ENCODE results near the gene EXPH5. TPM values are rescaled to one million over a fixed set of nuclear protein-coding genes. Genes with fewer than 3 reads are reported as not detected.

The EXPH5 gene
- total RNA-seq, 6 experiments from 2014 or later = 0.14 to 0.91 (median 0.47) TPM

DNA sequence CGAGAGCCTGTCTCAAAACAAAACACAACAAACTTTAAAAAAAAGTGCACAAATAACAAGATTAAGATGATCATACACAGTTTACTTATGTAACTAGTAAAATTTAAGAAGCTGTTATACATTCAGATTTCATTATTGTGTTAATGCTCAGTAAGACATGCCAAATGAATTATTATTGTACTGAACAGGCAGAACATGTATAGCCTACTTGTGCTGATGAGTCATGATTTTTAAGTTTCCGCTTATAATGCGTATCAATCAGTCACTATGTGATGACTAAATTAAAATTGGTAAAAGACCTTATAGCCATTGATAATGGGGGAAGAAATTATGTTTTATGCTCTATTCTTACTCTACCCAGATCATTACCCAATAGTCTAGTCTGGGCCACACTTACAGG is 20.5 kb upstream of the EXPH5 start:
- Mint-ChIP-seq H3K27ac (no peak overlapping the region), H3K36me3 (ENCODE audit: low read depth) (no peaks in the 10 kb centered on the region), H3K9me3 (no peaks in the 10 kb centered on the region), H3K27me3 (ENCODE audit: insufficient read depth) (no peaks in the 10 kb centered on the region; the same call in 1 of the 2 replicates), H3K4me3 (no peak overlapping the region), H3K4me1 (ENCODE audit: low read depth) (peaks cover 28% of the 10 kb centered on the region)
- TF ChIP-seq, protein P1, sequence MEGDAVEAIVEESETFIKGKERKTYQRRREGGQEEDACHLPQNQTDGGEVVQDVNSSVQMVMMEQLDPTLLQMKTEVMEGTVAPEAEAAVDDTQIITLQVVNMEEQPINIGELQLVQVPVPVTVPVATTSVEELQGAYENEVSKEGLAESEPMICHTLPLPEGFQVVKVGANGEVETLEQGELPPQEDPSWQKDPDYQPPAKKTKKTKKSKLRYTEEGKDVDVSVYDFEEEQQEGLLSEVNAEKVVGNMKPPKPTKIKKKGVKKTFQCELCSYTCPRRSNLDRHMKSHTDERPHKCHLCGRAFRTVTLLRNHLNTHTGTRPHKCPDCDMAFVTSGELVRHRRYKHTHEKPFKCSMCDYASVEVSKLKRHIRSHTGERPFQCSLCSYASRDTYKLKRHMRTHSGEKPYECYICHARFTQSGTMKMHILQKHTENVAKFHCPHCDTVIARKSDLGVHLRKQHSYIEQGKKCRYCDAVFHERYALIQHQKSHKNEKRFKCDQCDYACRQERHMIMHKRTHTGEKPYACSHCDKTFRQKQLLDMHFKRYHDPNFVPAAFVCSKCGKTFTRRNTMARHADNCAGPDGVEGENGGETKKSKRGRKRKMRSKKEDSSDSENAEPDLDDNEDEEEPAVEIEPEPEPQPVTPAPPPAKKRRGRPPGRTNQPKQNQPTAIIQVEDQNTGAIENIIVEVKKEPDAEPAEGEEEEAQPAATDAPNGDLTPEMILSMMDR (IDR thresholded peaks at IDR 0.05) = no peak
- no peak for DNase-seq

DNA sequence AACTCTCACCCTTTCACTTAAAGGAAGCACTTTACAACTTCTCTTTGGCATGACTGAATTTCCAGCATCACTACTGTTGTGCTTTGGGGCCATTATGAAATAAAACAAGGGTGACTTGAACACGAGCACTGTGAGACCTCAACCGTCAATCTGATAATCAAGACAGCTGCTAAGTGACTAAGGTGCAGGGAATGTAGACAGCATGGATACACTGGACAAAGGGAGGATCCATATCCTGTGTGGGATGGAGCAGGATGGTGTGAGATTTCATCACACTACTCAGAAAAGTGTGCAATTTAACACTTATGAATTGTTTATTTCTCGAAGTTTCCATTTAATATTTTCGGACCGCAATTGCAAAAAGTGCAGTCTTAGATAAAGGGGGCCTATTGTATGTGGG is 16.1 kb upstream of the EXPH5 start:
- H3K4me1 Mint-ChIP-seq (ENCODE audit: low read depth) = peaks cover 14% of the 10 kb centered on the region
- no peaks in the 10 kb centered on the region for H3K36me3 Mint-ChIP-seq (ENCODE audit: low read depth)
- no peak overlapping the region for H3K27ac Mint-ChIP-seq
- no peak for DNase-seq
- H3K27me3 Mint-ChIP-seq (ENCODE audit: insufficient read depth) = peaks cover 5% of the 10 kb centered on the region; the same call in 1 of the 2 replicates
- no peaks in the 10 kb centered on the region for H3K9me3 Mint-ChIP-seq
- TF ChIP-seq, protein P1 (IDR thresholded peaks at IDR 0.05) = no peak
- H3K4me3 Mint-ChIP-seq = no peak overlapping the region

DNA sequence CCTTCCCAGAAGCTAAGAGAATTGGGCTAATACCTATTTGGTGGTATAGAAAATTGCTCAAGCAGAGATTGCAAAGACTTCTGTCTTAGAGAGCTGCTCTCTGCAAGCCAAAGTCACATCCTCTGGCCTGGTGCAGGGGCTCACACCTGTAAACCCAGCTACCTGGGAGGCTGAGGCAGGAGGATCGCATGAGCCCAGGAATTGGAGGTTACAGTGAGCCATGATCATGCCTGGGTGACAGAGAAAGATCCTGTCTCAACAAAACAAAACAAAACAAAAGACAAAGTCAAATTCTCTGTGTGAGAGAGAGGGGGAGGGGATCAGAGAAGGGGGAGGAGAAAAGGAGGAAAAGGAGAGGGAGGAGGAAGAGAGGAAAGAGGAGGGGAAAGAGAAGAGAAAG is 15.0 kb upstream of the EXPH5 start:
- Mint-ChIP-seq H3K4me3 (no peak overlapping the region), H3K36me3 (ENCODE audit: low read depth) (no peaks in the 10 kb centered on the region), H3K9me3 (no peaks in the 10 kb centered on the region), H3K4me1 (ENCODE audit: low read depth) (peaks cover 14% of the 10 kb centered on the region), H3K27ac (no peak overlapping the region), H3K27me3 (ENCODE audit: insufficient read depth) (peaks cover 6% of the 10 kb centered on the region; the same call in 1 of the 2 replicates)
- DNase-seq = no peak
- TF ChIP-seq, protein P1 (IDR thresholded peaks at IDR 0.05) = no peak

DNA sequence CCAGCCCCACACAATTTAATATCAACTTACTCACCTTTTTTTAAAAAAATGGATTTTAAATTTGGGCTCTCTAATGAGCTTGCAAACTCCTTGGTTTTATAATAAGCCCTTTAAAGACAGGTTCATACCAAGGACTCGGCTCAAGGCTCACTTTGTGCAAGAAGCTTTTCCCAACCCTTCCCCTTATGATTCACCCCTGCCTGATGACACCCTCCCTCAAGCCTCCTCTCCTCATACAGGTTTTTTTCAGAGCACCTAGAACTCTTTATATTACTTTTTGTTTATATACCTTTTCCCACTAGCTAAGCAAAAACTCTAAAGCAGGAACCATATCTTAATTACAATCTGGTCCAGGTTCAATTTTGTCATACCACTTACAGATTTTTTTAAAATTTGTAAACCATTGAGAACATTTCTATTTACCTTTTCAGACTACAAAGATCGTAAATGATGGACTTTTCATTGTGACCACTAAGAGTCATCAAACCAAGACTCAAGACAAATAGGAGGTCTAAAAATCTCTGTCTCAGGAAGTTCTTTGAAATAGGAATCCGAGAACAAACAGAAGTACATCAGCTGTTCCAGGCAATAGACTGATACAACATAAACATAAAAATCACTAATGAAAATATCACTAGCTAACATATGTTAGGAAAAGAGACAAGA is 13.1 kb upstream of the EXPH5 start:
- Mint-ChIP-seq H3K27me3 (ENCODE audit: insufficient read depth) (peaks cover 9% of the 10 kb centered on the region), H3K9me3 (no peaks in the 10 kb centered on the region), H3K4me3 (no peak overlapping the region), H3K27ac (no peak overlapping the region), H3K4me1 (ENCODE audit: low read depth) (peaks cover 22% of the 10 kb centered on the region), H3K36me3 (ENCODE audit: low read depth) (no peaks in the 10 kb centered on the region)
- TF ChIP-seq, protein P1 (IDR thresholded peaks at IDR 0.05) = no peak
- DNase-seq = no peak

DNA sequence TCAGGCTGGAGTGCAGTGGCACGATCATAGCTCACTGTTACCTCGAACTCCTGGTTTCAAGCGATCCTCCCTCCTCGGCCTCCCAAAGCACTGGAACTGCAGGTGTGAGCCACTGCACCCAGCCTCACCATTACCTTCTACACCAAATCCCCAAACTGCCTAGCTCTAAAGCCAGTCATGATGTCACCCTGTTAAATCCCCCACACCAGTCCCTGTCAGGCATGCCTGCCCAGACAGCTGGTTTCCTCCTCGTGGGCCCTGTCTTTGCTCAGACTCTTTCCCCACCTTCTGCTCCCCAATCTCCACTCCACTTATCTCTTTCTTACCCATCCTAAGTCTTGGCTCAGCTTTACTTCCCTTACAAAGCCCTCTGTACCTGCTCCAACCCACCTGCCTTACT is 12.5 kb upstream of the EXPH5 start:
- no peak for DNase-seq
- TF ChIP-seq, protein P1 (IDR thresholded peaks at IDR 0.05) = no peak
- H3K36me3 Mint-ChIP-seq (ENCODE audit: low read depth) = no peaks in the 10 kb centered on the region
- H3K4me1 Mint-ChIP-seq (ENCODE audit: low read depth) = peaks cover 27% of the 10 kb centered on the region
- H3K27ac Mint-ChIP-seq = no peak overlapping the region
- H3K27me3 Mint-ChIP-seq (ENCODE audit: insufficient read depth) = peaks cover 9% of the 10 kb centered on the region
- no peaks in the 10 kb centered on the region for H3K9me3 Mint-ChIP-seq
- no peak overlapping the region for H3K4me3 Mint-ChIP-seq
